ENCODE results near the gene GRID2IP. TPM values are rescaled to one million over a fixed set of nuclear protein-coding genes. Genes with fewer than 3 reads are reported as not detected.

The GRID2IP gene
- polyA plus RNA-seq, 1 donor (not counting 4 experiments of a cell fraction or from before 2014, with no cell fraction given), result 0.04 TPM

DNA sequence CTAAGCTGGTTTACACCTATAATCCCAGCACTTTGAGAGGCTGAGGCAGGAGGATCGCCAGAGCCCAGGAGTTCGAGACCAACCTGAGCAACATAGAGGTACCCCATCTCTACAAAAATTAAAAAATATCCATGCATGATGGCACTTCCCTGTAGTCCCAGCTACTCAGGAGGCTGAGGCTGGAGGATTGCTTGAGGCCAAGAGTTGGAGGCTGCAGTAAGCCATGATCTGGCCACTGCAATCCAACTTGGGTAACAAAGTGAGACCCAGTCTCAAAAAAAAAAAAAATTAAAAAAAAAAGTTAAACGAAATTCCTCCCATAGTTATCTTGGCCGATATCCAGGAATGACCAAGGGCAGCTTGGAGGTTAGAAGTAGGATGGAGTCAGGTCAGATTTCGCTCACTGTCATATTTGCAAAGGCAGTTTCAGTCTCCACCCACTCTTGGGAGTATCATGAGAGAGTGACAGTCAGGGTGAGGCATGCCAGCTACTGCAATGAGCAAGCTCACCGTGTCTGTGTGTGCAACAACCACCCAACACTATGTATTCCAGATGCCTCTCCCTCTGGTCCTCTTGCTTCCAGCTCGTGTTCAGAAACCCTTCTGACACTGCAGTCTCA, 20.0 kb upstream of the GRID2IP start:
- dilution Hi-C loops (cut with MboI; ENCODE audit: extremely low pct_ligation_motif_present, low sequenced_read_pairs), result no loop called here
- H3K4me3 ChIP-seq (ENCODE audit: control insufficient read depth in 2 of 3, extremely low read depth in 1 of 3, insufficient read depth in 2 of 3, low read depth in 1 of 3, low read length in 3 of 3), result no peak overlapping the region
- no peaks in the 10 kb centered on the region for H3K4me1 ChIP-seq (ENCODE audit: control insufficient read depth, extremely low read depth, insufficient read depth, low read length)
- H3K4me2 ChIP-seq (ENCODE audit: control insufficient read depth, extremely low read depth, insufficient read depth, low read depth, low read length), result no peak overlapping the region
- H3K9ac ChIP-seq (ENCODE audit: control insufficient read depth, extremely low read depth, insufficient read depth, low read length), result no peak overlapping the region
- H3K9me1 ChIP-seq (ENCODE audit: control insufficient read depth, extremely low read depth, insufficient read depth, low read length), result no peaks in the 10 kb centered on the region
- no peak for FAIRE-seq
- no peak for DNase-seq (ENCODE audit: low read depth, low spot score)
- no peak overlapping the region for H3K27ac ChIP-seq (ENCODE audit: control insufficient read depth, insufficient read depth, low read length)
- H3K79me2 ChIP-seq (ENCODE audit: control insufficient read depth, insufficient read depth, low read length), result no peaks in the 10 kb centered on the region
- H3K9me3 ChIP-seq (ENCODE audit: control insufficient read depth, low read depth, low read length), result no peaks in the 10 kb centered on the region
- no peaks in the 10 kb centered on the region for H3K36me3 ChIP-seq (ENCODE audit: control insufficient read depth in 2 of 2, extremely low read depth in 1 of 2, insufficient read depth in 2 of 2, low read length in 2 of 2)
- H3K27me3 ChIP-seq (ENCODE audit: control insufficient read depth, extremely low read depth, insufficient read depth, low read length), result no peaks in the 10 kb centered on the region
- H2AFZ ChIP-seq (ENCODE audit: control insufficient read depth, low read length), result no peak overlapping the region
- H4K20me1 ChIP-seq (ENCODE audit: control insufficient read depth, extremely low read depth, insufficient read depth, low read length), result no peaks in the 10 kb centered on the region
- TF ChIP-seq, protein P1, sequence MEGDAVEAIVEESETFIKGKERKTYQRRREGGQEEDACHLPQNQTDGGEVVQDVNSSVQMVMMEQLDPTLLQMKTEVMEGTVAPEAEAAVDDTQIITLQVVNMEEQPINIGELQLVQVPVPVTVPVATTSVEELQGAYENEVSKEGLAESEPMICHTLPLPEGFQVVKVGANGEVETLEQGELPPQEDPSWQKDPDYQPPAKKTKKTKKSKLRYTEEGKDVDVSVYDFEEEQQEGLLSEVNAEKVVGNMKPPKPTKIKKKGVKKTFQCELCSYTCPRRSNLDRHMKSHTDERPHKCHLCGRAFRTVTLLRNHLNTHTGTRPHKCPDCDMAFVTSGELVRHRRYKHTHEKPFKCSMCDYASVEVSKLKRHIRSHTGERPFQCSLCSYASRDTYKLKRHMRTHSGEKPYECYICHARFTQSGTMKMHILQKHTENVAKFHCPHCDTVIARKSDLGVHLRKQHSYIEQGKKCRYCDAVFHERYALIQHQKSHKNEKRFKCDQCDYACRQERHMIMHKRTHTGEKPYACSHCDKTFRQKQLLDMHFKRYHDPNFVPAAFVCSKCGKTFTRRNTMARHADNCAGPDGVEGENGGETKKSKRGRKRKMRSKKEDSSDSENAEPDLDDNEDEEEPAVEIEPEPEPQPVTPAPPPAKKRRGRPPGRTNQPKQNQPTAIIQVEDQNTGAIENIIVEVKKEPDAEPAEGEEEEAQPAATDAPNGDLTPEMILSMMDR (optimal IDR thresholded peaks at IDR 0.05 in 1 of 3, IDR thresholded peaks at IDR 0.05 in 1 of 3, conservative IDR thresholded peaks at IDR 0.05 in 1 of 3; ENCODE audit: extremely low read depth in 1 of 3, insufficient read depth in 2 of 3, low read length in 3 of 3), result no peak
- no peak for TF ChIP-seq EZH2 (IDR thresholded peaks at IDR 0.05; ENCODE audit: low read length)

DNA sequence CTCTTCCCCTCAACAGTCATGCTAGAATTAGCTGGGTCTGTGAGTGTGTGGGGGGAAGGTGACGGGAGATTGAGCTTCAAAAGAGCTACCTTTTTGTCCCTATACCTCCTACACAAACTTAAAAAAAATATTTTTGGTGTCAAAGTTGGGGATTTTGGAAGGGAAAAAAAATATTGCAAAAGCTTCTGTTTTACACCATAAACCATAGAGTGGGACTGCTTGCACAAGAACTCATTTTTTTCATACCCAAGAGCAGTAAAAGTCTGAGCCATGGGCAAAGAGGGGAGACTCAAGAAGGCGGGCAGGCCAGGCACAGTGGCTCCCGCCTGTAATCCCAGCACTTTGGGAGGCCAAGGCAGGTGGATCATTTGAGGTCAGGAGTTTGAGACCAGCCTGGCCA, 16.6 kb upstream of the GRID2IP start:
- no peaks in the 10 kb centered on the region for H3K9me3 ChIP-seq (ENCODE audit: control insufficient read depth, low read depth, low read length)
- TF ChIP-seq EZH2 (IDR thresholded peaks at IDR 0.05; ENCODE audit: low read length), result no peak
- TF ChIP-seq, protein P1 (optimal IDR thresholded peaks at IDR 0.05 in 1 of 3, IDR thresholded peaks at IDR 0.05 in 1 of 3, conservative IDR thresholded peaks at IDR 0.05 in 1 of 3; ENCODE audit: extremely low read depth in 1 of 3, insufficient read depth in 2 of 3, low read length in 3 of 3), result no peak
- FAIRE-seq, result no peak
- no peak overlapping the region for H3K27ac ChIP-seq (ENCODE audit: control insufficient read depth, insufficient read depth, low read length)
- no peaks in the 10 kb centered on the region for H3K79me2 ChIP-seq (ENCODE audit: control insufficient read depth, insufficient read depth, low read length)
- H3K4me3 ChIP-seq (ENCODE audit: control insufficient read depth in 2 of 3, extremely low read depth in 1 of 3, insufficient read depth in 2 of 3, low read depth in 1 of 3, low read length in 3 of 3), result no peak overlapping the region
- no peaks in the 10 kb centered on the region for H3K4me1 ChIP-seq (ENCODE audit: control insufficient read depth, extremely low read depth, insufficient read depth, low read length)
- no peaks in the 10 kb centered on the region for H4K20me1 ChIP-seq (ENCODE audit: control insufficient read depth, extremely low read depth, insufficient read depth, low read length)
- no peaks in the 10 kb centered on the region for H3K36me3 ChIP-seq (ENCODE audit: control insufficient read depth in 2 of 2, extremely low read depth in 1 of 2, insufficient read depth in 2 of 2, low read length in 2 of 2)
- no peak overlapping the region for H3K9ac ChIP-seq (ENCODE audit: control insufficient read depth, extremely low read depth, insufficient read depth, low read length)
- H3K4me2 ChIP-seq (ENCODE audit: control insufficient read depth, extremely low read depth, insufficient read depth, low read depth, low read length), result no peak overlapping the region
- no peak overlapping the region for H2AFZ ChIP-seq (ENCODE audit: control insufficient read depth, low read length)
- DNase-seq (ENCODE audit: low read depth, low spot score), result no peak
- H3K9me1 ChIP-seq (ENCODE audit: control insufficient read depth, extremely low read depth, insufficient read depth, low read length), result no peaks in the 10 kb centered on the region
- H3K27me3 ChIP-seq (ENCODE audit: control insufficient read depth, extremely low read depth, insufficient read depth, low read length), result no peaks in the 10 kb centered on the region
- dilution Hi-C loops (cut with MboI; ENCODE audit: extremely low pct_ligation_motif_present, low sequenced_read_pairs), result no loop called here

Data from keratinocyte (primary cell).